Kidney tubule cell (primary cell): ENCODE results near the gene GNAI1.
A peak's percentile ranks its signal among the peaks of the same experiment; 100 is the strongest.

Source experiments
- DNase-seq: peaks from one replicate; pipeline ENCODE4 v3.0.0-alpha.2; 2018; ENCODE audit warnings: low spot score

GNAI1 gene

DNA sequence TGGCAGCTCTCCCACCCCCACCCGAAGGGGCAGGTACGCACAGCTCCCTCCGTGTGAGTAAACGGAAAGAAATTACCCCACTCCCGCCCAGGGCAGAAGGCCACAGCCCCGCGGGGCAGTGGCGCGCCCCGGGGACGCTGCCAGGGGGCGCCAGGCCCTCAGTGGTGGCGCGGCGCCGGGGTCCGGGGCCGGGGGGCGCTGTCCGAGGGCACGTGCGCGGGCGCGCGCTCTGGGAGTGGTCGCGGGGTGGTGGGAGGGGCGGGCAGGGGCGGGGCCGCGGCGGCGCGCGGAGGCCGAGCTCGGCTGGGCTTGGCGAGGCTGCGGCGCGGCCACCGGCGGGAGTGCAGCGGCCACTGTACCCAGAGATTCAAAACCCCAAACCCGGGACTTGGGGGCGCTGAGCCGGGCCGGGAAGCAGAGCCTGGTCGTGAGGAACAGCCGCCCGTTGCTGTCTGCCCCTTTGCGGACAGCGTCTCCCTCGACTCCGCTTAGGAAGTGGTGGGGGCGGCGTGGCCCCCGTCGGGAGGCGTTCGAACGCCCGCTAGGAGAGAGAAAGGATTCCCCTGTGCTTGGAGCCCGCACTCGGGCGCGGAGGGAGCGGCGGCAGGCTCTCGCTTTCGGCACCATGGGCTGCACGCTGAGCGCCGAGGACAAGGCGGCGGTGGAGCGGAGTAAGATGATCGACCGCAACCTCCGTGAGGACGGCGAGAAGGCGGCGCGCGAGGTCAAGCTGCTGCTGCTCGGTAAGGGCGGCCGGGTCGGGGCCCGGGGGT lies at the start of gene GNAI1:
GNAI1 (plus strand) TSS at position 296 of the 773 bp plus-strand sequence; CDS start at position 626, 330 bp downstream.
- peak; percentile 82 for DNase-seq

GRCh38 chr7:80087051-80087770 lies 47.4 kb upstream of the GNAI1 start:
- peak; percentile 35 for DNase-seq

- no peak for DNase-seq
Measured at GRCh38 chr7:80087771-80088170, 46.9 kb upstream of the GNAI1 start.

DNA sequence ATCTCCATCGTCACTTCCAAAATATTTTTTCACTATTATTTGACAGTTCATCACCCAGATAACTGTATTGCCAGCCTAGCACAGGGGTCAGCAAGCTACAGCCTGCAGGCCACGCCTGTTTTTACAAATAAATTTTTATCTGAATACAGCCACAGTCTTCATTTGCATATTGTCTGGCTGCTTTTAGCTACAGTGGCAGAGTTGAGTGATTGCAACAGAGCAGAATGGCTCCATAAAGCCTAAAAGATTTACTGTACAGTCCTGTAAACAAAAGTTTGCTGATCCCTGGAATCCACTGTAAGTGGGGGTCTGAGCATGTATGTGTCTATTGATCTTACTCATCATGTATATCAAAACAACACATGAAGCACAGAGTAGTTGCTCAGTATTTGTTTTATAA lies 45.9 kb upstream of the GNAI1 start:
- DNase-seq, result no peak

DNA sequence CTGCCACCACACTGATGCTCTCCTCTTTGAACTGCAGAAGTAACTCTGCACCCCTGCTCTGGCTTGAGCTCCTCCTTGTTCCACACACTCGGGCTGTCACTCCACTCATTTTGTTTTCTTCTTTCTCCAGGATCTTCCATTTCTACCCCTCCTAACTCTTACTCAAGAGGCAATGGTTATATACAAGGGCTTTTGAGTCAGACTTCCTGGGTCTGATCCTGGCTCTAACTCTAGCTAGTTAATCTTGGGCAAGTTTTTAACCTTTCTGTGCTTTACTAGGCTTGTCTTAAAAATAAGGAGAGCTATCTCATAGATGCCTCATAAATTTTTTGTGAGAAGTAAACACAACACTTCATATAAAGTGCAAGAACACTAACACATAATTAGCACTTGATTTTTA lies 45.3 kb upstream of the GNAI1 start:
- DNase-seq, result no peak

DNA sequence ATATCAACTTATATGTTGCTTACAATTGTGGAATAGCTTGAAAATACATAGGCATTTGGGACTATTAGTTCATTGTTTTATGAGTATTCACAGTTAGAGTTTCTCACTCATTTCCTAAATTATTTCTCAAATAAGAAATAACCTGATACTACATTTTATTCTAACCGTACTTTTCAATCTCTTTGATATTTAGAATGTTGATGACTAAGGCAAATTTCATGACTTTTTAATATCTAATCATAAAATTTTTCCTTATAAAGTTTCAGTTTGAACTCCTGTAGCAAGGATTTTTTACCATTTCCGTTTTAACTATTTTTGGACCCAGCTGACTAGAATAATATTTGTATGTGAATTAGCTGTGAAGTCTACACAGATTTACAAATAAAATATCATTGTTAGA lies 41.3 kb upstream of the GNAI1 start:
- DNase-seq, result no peak

- no peak for DNase-seq
Measured at GRCh38 chr7:80095545-80095944, 39.1 kb upstream of the GNAI1 start.

DNA sequence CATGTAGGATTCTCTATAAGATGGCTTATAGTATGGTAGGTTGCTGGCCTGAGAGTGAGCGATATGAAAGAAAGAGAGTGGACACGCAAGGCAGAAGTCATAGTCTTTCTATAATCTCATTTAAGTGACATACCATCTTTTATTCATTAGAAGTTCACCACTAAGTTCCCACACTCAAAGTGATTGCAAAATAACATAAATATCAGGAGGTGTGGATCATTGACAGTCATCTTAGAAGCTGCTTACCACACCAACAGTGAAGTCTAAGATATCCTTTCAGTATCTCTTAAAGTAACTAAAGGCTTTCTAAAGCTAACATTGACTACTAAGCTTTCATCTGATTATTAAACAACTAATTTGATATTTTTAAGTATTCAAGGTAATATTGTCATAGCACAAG lies 36.9 kb upstream of the GNAI1 start:
- no peak for DNase-seq

- no peak for DNase-seq
Measured at GRCh38 chr7:80098795-80099194, 35.8 kb upstream of the GNAI1 start.

- no peak for DNase-seq
Measured at GRCh38 chr7:80100254-80100653, 34.4 kb upstream of the GNAI1 start.

DNA sequence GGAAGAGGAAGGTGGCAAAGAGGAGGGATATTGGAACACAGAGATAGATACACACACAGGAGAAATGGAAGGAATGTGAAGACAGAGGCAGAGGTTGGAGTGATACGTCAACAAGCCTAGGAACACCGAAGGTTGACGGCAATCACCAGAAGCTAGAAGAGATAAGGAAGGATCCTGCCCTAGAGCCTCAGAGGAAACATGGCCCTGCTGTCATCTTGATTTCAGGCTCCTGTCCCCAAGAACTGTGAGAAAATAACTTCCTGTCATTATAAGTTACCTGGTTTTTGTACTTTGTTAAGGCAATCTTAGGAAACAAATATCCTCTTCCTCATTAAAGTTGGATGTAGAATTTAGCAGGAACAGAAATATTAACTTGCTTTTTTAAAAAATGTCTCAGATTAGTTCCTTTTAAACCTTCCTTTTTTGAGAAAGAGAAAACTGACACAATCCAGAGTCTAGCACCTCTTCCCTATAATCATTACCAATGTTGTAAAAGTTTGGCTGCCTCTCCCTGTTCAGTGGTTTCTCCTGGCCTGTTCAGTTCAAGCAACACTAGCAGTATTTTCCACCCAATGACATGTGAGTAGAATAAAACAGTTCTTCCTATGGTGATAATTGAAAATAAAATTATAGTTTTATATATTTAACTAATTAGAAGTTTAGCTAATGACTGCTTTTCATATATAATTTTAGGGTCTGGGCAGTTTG lies 28.8 kb upstream of the GNAI1 start:
- no peak for DNase-seq

DNA sequence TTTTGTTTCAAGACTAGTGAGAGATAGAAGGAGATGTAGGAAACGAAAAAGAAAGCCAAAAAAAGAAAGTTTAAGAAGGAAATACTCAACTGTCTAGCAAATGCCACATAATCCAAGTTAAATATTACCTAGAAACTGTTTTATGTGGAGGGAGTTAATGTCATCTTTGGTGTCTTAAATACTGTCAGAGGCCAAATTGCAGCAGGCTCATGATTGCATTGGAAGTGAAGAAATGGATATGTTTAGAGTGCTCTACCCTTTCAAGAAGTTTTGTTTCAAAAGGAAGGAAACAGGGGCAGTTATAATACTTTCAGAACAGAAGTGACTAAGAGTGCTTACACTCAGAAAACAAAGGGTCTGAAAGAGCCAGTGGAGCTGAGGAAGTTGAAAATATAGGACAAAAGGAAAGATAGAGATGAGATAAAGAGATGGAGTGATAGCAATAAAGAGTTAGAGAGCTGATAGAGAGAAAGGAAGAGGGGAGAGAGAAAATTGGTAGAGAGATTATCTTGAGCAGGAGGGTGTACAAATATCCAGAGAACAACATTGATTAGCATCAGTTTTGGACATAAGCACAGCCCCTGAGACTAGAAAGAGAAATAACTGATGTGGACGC lies 28.0 kb upstream of the GNAI1 start:
- peak; percentile 10 for DNase-seq

- DNase-seq, result no peak
Measured at GRCh38 chr7:80107278-80107677, 27.4 kb upstream of the GNAI1 start.

GRCh38 chr7:80110376-80110775 lies 24.3 kb upstream of the GNAI1 start:
- DNase-seq, result no peak

- no peak for DNase-seq
Measured at GRCh38 chr7:80114159-80114558, 20.5 kb upstream of the GNAI1 start.

GRCh38 chr7:80124526-80125264 lies 9.9 kb upstream of the GNAI1 start:
- DNase-seq, result no peak

DNA sequence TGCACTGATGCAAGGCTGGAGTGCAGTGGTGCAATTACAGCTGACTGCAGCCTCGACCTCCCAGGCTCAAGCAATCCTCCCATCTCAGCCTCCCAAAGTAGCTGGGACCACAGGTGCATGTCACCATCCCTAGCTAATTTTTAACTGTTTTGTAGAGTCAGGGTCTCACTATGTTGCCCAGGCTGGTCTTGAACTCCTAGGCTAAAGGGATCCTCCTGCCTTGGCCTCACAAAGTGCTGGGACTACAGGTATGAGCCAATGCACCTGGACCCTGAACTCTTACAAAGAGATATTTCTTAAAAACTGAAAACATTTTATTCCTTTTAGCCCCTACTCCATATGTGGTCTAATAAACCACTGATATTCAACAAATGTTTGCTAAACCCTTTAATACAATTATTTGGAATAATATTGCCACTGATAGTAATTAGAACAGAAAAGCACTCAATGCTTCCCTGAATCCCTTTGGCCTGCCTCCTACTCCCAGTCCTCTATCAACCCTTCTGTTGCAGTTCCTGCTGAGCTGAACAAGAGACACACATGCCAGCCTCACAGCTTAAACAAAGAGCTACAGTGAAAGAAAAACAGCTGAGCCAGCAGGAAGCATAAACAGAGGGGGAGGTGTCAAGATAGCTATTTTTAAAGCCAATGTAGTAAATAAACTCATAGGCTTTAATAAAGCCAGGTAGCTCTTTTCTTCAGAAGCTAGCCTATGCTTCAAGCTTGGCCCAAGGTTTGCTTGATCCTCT lies 7.0 kb upstream of the GNAI1 start:
- DNase-seq, result peak; percentile 18

DNA sequence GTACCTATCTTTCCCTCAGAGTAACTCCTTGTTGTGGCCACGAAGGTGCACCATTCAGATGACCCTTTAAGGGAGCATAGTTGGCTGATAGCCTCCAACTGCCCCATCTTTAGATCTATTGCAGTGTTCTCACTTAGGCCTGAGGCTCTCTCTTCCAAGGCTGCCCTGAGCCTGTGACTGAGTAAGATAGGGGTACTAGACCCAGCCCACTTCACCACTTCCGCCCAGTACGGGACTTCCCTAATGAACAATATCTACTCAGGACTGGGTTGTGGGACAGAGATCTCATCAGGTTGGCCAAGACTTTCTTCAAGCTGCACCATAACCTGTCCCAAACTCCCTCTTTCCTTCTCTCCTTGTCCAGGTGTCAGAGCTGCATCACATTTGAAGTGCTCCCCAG lies 5.7 kb upstream of the GNAI1 start:
- no peak for DNase-seq

DNA sequence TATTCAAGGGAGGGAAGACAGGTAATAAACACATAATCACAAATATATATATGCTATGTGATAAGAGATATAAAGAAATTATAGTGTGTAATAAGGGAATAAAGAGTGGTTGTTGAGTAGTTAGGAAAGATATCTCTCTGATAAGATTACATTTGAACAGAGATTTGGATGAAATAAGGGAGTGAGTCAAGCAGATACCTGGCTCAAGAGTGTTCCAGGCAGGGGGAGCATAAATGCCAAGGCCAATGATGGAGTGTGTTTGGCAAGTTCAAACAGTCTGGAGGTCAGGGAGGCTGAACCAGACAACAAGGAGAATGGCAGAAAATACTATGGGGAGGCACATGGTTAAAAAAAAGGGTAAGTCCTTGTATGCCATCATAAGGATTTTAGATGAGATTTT lies 4.8 kb upstream of the GNAI1 start:
- DNase-seq, result no peak

- no peak for DNase-seq
Measured at GRCh38 chr7:80131675-80132435, 2.8 kb upstream of the GNAI1 start.
